Fibroblast of mammary gland (primary cell): ENCODE data around the gene PTGDS.

ENCODE experiments used
- DNase-seq: peaks from one replicate; pipeline ENCODE4 v3.0.0-alpha.2; 2010; ENCODE audit warnings: low read depth
- H3K4me3 ChIP-seq: 2 replicates; pipeline ENCODE4 v1.5.1; 2011; ENCODE audit warnings: low read depth, mild to moderate bottlenecking, low read length, moderate library complexity; ENCODE audit not compliant: control insufficient read depth
- TF ChIP-seq, protein P1 (sequence below): conservative IDR thresholded peaks from 2 replicates; pipeline ENCODE4 v1.5.1; 2011; ENCODE audit warnings: low read depth, low read length, inconsistent platforms; ENCODE audit not compliant: control insufficient read depth, insufficient read depth

The PTGDS gene

DNA sequence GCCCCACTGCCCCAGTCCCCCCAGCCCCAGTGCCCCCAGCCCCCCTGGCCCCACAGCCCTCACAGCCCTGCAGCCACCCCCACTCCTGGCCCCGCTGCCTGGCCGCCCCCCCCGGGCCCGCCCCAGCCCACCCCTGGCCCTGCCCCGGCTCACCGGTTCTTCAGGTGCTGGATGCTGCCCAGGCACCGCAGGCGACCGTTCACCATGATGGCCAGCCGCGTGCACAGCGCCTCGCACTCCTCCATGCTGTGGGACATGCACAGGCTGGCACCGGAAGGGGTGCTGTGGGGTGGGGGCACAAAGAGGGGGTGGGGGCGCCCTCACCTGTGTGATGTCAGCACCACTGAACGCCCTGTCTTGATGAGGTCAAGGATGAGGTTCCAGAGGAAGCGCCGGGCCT is 31.9 kb downstream of the PTGDS start:
- no peak for DNase-seq
- H3K4me3 ChIP-seq = no peak overlapping the region
- TF ChIP-seq, protein P1, sequence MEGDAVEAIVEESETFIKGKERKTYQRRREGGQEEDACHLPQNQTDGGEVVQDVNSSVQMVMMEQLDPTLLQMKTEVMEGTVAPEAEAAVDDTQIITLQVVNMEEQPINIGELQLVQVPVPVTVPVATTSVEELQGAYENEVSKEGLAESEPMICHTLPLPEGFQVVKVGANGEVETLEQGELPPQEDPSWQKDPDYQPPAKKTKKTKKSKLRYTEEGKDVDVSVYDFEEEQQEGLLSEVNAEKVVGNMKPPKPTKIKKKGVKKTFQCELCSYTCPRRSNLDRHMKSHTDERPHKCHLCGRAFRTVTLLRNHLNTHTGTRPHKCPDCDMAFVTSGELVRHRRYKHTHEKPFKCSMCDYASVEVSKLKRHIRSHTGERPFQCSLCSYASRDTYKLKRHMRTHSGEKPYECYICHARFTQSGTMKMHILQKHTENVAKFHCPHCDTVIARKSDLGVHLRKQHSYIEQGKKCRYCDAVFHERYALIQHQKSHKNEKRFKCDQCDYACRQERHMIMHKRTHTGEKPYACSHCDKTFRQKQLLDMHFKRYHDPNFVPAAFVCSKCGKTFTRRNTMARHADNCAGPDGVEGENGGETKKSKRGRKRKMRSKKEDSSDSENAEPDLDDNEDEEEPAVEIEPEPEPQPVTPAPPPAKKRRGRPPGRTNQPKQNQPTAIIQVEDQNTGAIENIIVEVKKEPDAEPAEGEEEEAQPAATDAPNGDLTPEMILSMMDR = no peak

DNA sequence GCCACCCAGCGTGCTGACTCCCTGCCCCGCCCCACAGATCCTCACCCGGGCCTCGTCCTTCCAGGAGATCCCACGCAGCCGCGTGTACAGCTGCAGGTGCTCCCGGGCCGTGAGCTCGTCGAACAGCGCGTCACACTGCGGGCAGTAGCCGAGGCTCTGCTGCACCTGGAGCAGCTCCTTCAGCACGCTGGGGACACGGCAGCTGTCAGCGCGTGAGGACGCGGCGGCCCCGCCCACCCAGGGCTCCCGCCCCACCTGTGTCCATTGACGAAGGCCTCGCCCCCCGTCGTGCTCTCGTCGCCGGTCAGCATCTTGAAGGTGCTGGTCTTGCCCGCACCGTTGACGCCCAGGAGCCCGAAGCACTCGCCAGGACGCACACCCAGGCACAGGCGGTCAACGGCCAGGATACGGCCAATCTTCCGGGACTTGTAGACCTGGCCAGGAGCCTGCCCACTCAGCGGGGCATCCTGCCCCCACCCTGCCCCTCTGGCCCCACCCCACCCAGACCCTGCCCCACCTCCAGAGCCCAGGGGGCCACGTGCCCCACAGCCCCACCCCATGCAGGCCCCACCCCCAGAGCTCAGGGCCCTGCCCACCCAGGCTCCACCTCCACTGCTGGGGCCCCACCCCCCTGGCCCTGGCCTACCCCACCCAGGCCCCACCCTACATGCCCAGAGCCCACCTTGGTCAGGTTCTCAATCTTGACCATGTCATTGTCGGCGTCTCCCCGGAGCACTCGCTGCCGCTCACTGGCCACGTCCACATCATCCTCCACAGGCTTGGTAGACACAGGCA is 32.8 kb downstream of the PTGDS start:
- H3K4me3 ChIP-seq = no peak overlapping the region
- DNase-seq = no peak
- TF ChIP-seq, protein P1 = no peak

DNA sequence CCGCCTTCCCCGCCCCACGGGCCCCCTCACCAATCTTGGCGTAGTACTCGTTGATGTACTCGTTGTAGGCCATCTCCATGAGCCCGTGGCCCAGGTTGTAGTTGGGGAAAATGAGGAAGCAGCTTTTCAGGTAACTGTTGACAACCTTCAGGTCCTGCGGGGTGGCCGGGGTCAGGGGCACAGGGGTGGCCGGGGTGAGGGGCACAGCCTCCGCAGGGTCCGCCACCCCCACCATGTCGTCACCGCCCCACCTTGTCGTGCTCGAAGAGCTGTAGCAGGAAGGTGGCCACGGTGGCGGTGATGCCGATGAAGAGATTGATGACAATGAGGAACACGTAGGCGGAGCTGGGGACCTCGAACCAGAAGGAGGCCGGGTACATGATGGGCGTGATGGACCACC is 33.9 kb downstream of the PTGDS start:
- TF ChIP-seq, protein P1 = no peak
- H3K4me3 ChIP-seq = no peak overlapping the region
- no peak for DNase-seq

DNA sequence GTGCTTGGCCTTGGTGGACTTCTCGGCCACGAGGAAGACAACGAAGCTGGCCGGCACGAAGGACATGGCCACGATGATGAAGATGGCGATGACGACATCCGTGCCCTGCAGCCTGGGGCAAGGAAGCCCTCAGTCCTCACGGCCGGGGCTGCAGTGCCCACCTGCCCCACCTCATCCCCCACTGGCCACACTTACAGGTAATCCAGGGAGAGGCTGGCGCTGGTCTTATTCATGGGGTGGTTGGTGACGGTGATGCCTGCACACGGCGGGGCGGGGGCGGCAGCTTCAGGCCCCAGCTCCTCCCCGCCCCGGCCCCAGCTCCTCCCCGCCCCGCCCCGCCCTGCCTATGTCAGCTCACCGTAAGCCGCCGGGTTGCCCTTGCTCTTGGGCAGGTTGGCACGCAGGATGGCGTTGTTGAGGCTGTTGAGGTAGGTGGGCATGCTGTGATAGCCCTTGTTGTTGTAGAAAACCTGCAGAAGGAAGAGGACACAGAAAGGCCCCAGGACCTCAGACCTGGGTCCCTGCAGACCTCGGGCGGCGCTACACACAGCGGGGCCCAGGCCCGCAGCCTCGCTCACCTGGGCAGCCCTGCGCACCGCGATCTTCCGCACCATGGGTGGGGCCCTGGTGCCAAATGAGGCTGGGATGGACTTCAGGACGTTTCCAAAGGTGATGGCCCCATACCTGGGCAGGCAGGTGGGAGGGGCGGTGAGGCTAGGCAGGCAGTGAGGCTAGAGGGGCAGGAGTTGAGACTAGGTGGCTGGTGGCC is 34.8 kb downstream of the PTGDS start:
- TF ChIP-seq, protein P1 = no peak
- H3K4me3 ChIP-seq = no peak overlapping the region
- no peak for DNase-seq

DNA sequence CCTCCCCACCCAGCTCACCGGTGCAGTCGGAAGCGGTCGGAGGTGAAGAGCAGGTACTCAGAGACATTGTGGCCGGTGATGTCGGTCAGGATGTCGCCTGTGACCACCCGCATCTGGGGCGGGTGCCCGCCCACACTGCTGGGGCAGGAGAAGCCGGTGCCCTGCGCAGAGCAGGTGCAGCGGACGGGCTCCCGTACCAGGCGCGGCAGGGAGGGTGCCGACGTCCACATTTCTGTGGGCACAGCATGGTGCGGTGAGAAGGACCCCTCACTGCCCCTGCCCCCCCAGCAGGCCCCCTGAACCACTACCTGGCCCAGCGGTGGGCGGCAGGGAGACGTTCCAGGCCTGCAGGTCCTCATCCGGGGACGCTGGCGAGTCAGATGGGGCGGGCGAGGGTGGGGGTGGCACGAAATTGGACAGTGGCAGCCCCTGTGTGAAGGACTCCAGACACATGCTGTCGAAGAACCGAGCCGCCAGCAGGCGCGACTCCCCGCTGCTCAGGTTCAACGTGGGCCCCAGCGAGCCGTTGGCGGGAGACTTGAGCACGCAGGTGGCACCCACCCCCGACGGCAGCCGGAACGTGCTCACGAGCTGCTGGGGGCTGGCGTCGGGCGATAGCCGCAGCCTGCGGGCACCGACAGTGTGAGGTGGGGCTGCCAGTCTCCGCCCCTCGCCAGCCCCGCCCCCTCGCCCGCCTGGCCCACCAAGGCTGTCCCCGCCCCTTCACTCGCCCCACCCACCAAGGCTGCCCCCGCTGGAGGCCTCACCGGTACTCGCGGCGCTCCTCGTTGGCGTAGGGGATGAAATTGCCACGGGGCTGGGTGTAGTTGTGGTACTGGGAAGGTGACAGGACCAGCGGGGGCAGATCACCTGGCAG is 35.6 kb downstream of the PTGDS start:
- no peak for DNase-seq
- H3K4me3 ChIP-seq = no peak overlapping the region
- TF ChIP-seq, protein P1 = no peak

DNA sequence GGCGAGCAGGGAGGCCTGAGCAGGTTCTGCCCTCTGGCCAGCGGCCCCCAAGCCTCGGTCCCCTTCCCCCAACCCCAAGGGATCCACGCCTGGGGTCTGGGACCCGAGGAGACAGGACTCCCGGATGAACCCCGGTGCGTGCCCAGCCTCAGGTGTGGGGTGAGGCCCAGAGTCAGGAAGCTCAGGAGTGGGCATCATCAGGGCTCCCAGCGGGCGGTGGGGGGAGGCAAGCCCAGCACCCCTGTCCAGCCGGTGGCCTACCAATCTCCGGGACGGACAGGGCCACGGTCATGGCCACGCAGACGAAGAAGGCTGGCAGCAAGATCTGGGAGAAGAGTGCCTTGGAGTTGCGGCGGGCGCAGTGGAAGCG is 36.3 kb downstream of the PTGDS start:
- DNase-seq = no peak
- TF ChIP-seq, protein P1 = no peak
- H3K4me3 ChIP-seq = no peak overlapping the region
